Measurements from ENCODE around the gene HYCC2. TPM values are rescaled to one million over a fixed set of nuclear protein-coding genes. Genes with fewer than 3 reads are reported as not detected.

HYCC2 gene
- total RNA-seq, 1 donor from 2014 or later = 17.1 TPM

Other genes starting within 250 kb of the HYCC2 start
- gene CLK1, start 207.0 kb downstream of the HYCC2 start, total RNA-seq = 32.1 and 84.2 TPM in 2 replicates
- gene PPIL3, start 182.6 kb downstream of the HYCC2 start, total RNA-seq = 38.8 and 40.1 TPM in 2 replicates
- 21.7 and 37.3 TPM in 2 replicates for gene NIF3L1, start 182.3 kb downstream of the HYCC2 start, total RNA-seq
- gene ORC2, start 108.0 kb downstream of the HYCC2 start, total RNA-seq = 18.6 and 20.7 TPM in 2 replicates
- 103 and 115 TPM in 2 replicates for gene NDUFB3, start 330 bp upstream of the HYCC2 start, total RNA-seq
- gene CFLAR, start 44.5 kb upstream of the HYCC2 start, total RNA-seq = 253 and 297 TPM in 2 replicates
- gene CASP10, start 111.5 kb upstream of the HYCC2 start, total RNA-seq = 10.6 and 24.1 TPM in 2 replicates
- 48.3 and 51.8 TPM in 2 replicates for gene CASP8, start 188.9 kb upstream of the HYCC2 start, total RNA-seq